MCF 10A (cell line): Measurements from ENCODE around the gene OTUD7B. TPM values are rescaled to one million over a fixed set of nuclear protein-coding genes. Genes with fewer than 3 reads are reported as not detected.

Experiments
- BruUV-seq: library from RNA; stranded (reverse); fragments of 400-500 nt; replicated peaks from 2 replicates; lab custom pipeline; 2021; lab: Mats Ljungman, UMichigan
- CTCF ChIA-PET: fragments of 300-600 bp; sonication (Branson Sonifier 250); formaldehyde crosslinking; extraction: SDS; loops from one replicate; lab custom pipeline; 2021; ENCODE audit warnings: antibody characterized with exemption, inconsistent platforms; lab: Yijun Ruan, JAX
- POLR2A ChIA-PET: fragments of 300-600, 350-650 bp; sonication (Branson Sonifier 250); formaldehyde crosslinking; extraction: SDS; loops from one replicate; lab custom pipeline; 2020; ENCODE audit warnings: antibody characterized with exemption, inconsistent platforms; lab: Yijun Ruan, JAX
- DNase-seq: peaks from one replicate; pipeline ENCODE4 v3.0.0-alpha.2; 2018; ENCODE audit not compliant: unreplicated experiment
- H3K27ac Mint-ChIP-seq: one replicate; pipeline ENCODE4 v1.8.0; 2022; ENCODE audit warnings: mild to moderate bottlenecking, low read depth, mixed read lengths; ENCODE audit not compliant: unreplicated experiment
- H3K27me3 Mint-ChIP-seq: one replicate; pipeline ENCODE4 v1.8.0; 2022; ENCODE audit warnings: mixed read lengths; ENCODE audit not compliant: insufficient read depth, unreplicated experiment
- H3K36me3 Mint-ChIP-seq: one replicate; pipeline ENCODE4 v1.8.0; 2022; ENCODE audit warnings: mild to moderate bottlenecking, moderate library complexity, mixed read lengths; ENCODE audit not compliant: insufficient read depth, unreplicated experiment
- H3K4me1 Mint-ChIP-seq: one replicate; pipeline ENCODE4 v1.8.0; 2022; ENCODE audit warnings: mixed read lengths; ENCODE audit not compliant: insufficient read depth, unreplicated experiment
- H3K4me3 Mint-ChIP-seq: one replicate; pipeline ENCODE4 v1.8.0; 2022; ENCODE audit warnings: mild to moderate bottlenecking, moderate library complexity, mixed read lengths; ENCODE audit not compliant: unreplicated experiment
- H3K9me3 Mint-ChIP-seq: one replicate; pipeline ENCODE4 v1.8.0; 2022; ENCODE audit warnings: mixed read lengths; ENCODE audit not compliant: unreplicated experiment
- CTCF ChIP-seq: fragments of 200-600 bp; IDR thresholded peaks from one replicate; pipeline ENCODE4 v1.8.0; 2022; ENCODE audit warnings: antibody characterized with exemption, mild to moderate bottlenecking; ENCODE audit not compliant: unreplicated experiment
- intact Hi-C: fragments of 100-400 bp; cut with micrococcal nuclease; formaldehyde crosslinking; loops from 2 replicates; pipeline ENCODE4 v1.14.1; 2022
- total RNA-seq: library from RNA; stranded (reverse); gene quantifications from 2 replicates; pipeline ENCODE4 v1.2.3, GENCODE V29; 2022

OTUD7B gene
- total RNA-seq, 1 experiment from 2014 or later = 44.3 TPM

DNA sequence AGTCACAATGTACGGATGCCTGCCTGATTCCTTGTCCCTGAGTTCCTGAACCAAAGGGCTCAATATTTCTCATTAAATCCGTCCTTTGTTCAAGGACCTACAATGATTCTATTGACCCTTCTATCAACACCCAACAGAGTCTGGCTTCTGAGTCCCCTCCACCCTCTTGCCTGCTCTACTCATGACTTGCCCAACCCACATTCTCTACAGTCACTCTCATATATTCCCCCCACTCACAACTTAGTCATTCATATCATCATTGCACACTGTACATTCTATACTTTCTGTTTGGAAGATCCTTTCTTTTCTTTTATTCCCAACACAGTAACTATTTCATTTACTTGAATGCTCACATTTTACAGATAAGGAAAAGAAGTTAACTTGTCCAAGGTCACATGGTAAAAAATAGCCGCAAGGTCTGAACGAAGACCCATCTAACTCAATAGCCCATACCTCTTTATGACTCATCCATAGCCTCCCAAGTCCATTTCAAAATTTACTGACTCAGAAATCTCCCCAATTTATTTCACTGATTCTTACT is 3.6 kb downstream of the OTUD7B start:
- Mint-ChIP-seq H3K27ac (peak overlapping the region; percentile 95), H3K27me3 (no peaks in the 10 kb centered on the region), H3K9me3 (no peaks in the 10 kb centered on the region), H3K4me1 (peaks cover 51% of the 10 kb centered on the region), H3K36me3 (peaks cover 22% of the 10 kb centered on the region), H3K4me3 (no peak overlapping the region)
- intact Hi-C loops = no loop called here
- CTCF ChIA-PET = interaction anchor here (1.5 to 5.8 kb wide), 4 partner anchors 11 to 180 kb away, joined by 4 to 39 read pairs (median 22); no protein-coding TSS in a partner anchor
- no TSS peak for BruUV-seq
- TF ChIP-seq CTCF = no peak
- DNase-seq = peak; percentile 74
- POLR2A ChIA-PET = interaction anchor here (0.6 to 9.8 kb wide), 9 partner anchors 8 to 221 kb away, joined by 3 to 316 read pairs (median 96); partner anchors contain the start of gene VPS45

DNA sequence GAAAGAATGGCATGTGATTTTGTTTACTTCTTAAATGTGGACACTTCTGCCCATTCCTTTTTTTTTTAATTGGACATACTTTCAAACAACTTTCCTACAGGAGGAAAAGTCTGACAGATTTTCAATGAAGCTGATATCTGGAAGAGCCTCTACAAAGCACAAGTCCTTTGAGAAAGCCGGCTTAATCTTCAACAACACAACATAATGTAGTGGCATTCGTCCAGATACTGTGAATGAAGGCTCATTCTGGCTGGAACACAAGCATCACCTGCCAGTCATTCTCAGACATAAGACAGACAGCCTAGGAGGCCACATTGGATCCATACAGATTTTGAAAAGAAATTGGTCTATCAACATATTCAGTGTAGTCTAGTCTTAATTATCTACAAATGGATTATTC is 4.9 kb downstream of the OTUD7B start:
- Mint-ChIP-seq H3K4me1 (peaks cover 58% of the 10 kb centered on the region), H3K36me3 (peaks cover 24% of the 10 kb centered on the region), H3K9me3 (no peaks in the 10 kb centered on the region), H3K27me3 (no peaks in the 10 kb centered on the region), H3K27ac (no peak overlapping the region), H3K4me3 (no peak overlapping the region)
- CTCF ChIA-PET = interaction anchor here (0.6 to 1.8 kb wide), 6 partner anchors 26 to 84 kb away, joined by 3 to 6 read pairs (median 3); no protein-coding TSS in a partner anchor
- BruUV-seq = no TSS peak
- no peak for DNase-seq
- POLR2A ChIA-PET = interaction anchor here (0.9 to 9.8 kb wide), 5 partner anchors 7 to 120 kb away, joined by 3 to 316 read pairs (median 96); a partner anchor contains a TSS
- TF ChIP-seq CTCF = no peak
- intact Hi-C loops = no loop called here

DNA sequence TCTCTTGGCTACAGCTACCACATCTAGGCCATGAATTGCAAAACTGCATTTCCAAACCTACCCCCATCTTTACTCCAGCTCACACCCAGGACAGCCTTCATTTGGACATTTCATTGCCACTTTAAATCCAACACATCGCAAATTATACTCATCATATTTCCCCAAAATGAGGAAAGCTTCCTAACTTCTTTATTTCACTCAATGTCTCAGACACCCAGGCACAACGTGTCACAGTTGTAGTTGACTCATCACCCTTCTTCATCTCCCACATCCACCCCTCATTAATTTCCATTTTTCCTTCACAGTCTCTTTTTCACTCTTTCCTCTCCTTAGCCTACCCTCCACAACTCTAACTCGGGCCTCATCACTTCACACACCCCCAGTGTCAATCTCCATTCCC is 6.7 kb downstream of the OTUD7B start:
- TF ChIP-seq CTCF = no peak
- H3K36me3 Mint-ChIP-seq = peaks cover 40% of the 10 kb centered on the region
- H3K4me1 Mint-ChIP-seq = peaks cover 56% of the 10 kb centered on the region
- no TSS peak for BruUV-seq
- POLR2A ChIA-PET = interaction anchor here (0.6 to 10.3 kb wide), 6 partner anchors 5 to 117 kb away, joined by 3 to 316 read pairs (median 6); partner anchors contain the start of genes MTMR11 and OTUD7B
- peak overlapping the region; percentile 71 for H3K27ac Mint-ChIP-seq
- no peak overlapping the region for H3K4me3 Mint-ChIP-seq
- no peaks in the 10 kb centered on the region for H3K27me3 Mint-ChIP-seq
- intact Hi-C loops = no loop called here
- no peaks in the 10 kb centered on the region for H3K9me3 Mint-ChIP-seq
- DNase-seq = no peak
- CTCF ChIA-PET = interaction anchor here (1.0 to 2.4 kb wide), 4 partner anchors 7 to 41 kb away, joined by 3 to 14 read pairs (median 4); no protein-coding TSS in a partner anchor

DNA sequence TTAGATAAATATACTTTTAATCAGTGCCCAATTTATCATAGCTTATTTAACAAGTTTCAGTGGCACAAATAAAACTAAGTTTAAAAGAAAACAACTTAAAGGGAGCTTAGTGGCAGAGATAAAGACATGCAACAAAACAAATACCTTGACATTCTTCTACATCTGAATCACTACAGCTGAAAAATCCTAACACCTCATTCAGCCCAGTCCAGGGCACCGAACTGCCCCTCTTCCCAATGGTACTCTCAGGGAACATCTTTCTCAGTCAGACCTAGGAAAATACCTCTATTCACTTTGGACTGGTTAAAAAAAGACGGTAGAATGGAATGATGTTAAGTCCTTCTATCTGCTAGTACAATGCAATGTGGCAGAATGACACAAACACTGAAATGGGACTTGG is 8.3 kb downstream of the OTUD7B start:
- POLR2A ChIA-PET = interaction anchor here (0.7 to 10.3 kb wide), 8 partner anchors 7 to 115 kb away, joined by 3 to 316 read pairs (median 4); partner anchors contain the start of genes OTUD7B and SF3B4
- no TSS peak for BruUV-seq
- Mint-ChIP-seq H3K36me3 (peaks cover 46% of the 10 kb centered on the region), H3K4me1 (peaks cover 48% of the 10 kb centered on the region), H3K4me3 (no peak overlapping the region), H3K9me3 (no peaks in the 10 kb centered on the region), H3K27me3 (no peaks in the 10 kb centered on the region), H3K27ac (peak overlapping the region; percentile 71)
- CTCF ChIA-PET = interaction anchor here (0.6 to 2.4 kb wide), 2 partner anchors 40 to 185 kb away, joined by 3 to 14 read pairs; no protein-coding TSS in a partner anchor
- no peak for TF ChIP-seq CTCF
- DNase-seq = no peak
- intact Hi-C loops = no loop called here
